Measurements from ENCODE around the gene HDAC7. TPM values are rescaled to one million over a fixed set of nuclear protein-coding genes. Genes with fewer than 3 reads are reported as not detected.

The HDAC7 gene
- total RNA-seq, 4 donors from 2014 or later: 55.9 to 96.5 (median 59.4) TPM

DNA sequence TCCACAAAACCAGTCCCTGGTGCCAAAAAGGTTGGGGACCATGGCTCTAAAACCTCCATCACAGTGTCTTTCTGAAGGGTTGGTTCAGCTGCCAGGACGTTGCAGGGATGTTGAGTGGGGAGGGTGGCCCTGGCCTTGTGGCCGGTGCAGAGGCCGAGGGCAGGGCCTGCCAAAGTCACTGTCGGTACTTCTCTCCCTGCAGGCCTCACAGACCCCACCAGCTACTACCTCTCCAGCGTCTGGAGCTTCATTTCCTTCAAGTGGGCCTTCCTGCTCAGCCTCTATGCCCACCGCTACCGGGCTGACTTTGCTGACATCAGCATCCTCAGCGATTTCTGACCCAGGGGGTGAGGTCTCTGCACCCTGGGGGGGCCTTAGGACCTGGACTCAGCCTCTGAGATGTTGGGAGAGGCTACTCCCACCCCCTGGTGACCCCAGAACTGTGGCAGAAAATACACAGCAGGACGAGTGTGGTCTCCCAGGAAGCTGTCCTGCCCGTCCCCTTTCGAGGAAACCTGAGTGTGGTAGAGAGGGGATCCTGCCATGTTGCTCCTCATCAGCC lies 39.7 kb downstream of the HDAC7 start:
- Histone ChIP-seq H3K36me3 (peaks cover 0 to 51% of the 10 kb centered on the region in 2 donors), H3K4me3 (no peak overlapping the region), H3K9me3 (no peaks in the 10 kb centered on the region), H3K27me3 (no peaks in the 10 kb centered on the region), H3K27ac (peak overlapping the region in 3 of 4 donors; percentile 65 to 80 (median 78)), H3K4me1 (peaks cover 10 to 62% (median 42%) of the 10 kb centered on the region in 3 donors)
- 61% methylated on average over 3 of the region's 11 CpGs; no CpG with 5 or more reads in 1 of the 2 donors for WGBS, 2 donors (ENCODE audit: low coverage in 1 of 2)
- ATAC-seq: no peak
- TF ChIP-seq, protein P1, sequence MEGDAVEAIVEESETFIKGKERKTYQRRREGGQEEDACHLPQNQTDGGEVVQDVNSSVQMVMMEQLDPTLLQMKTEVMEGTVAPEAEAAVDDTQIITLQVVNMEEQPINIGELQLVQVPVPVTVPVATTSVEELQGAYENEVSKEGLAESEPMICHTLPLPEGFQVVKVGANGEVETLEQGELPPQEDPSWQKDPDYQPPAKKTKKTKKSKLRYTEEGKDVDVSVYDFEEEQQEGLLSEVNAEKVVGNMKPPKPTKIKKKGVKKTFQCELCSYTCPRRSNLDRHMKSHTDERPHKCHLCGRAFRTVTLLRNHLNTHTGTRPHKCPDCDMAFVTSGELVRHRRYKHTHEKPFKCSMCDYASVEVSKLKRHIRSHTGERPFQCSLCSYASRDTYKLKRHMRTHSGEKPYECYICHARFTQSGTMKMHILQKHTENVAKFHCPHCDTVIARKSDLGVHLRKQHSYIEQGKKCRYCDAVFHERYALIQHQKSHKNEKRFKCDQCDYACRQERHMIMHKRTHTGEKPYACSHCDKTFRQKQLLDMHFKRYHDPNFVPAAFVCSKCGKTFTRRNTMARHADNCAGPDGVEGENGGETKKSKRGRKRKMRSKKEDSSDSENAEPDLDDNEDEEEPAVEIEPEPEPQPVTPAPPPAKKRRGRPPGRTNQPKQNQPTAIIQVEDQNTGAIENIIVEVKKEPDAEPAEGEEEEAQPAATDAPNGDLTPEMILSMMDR (IDR thresholded peaks at IDR 0.05): no peak
- no peak for TF ChIP-seq EP300 (IDR thresholded peaks at IDR 0.05)
- no peak for TF ChIP-seq POLR2A (IDR thresholded peaks at IDR 0.05)
- no peak for TF ChIP-seq POLR2AphosphoS5 (IDR thresholded peaks at IDR 0.05)

DNA sequence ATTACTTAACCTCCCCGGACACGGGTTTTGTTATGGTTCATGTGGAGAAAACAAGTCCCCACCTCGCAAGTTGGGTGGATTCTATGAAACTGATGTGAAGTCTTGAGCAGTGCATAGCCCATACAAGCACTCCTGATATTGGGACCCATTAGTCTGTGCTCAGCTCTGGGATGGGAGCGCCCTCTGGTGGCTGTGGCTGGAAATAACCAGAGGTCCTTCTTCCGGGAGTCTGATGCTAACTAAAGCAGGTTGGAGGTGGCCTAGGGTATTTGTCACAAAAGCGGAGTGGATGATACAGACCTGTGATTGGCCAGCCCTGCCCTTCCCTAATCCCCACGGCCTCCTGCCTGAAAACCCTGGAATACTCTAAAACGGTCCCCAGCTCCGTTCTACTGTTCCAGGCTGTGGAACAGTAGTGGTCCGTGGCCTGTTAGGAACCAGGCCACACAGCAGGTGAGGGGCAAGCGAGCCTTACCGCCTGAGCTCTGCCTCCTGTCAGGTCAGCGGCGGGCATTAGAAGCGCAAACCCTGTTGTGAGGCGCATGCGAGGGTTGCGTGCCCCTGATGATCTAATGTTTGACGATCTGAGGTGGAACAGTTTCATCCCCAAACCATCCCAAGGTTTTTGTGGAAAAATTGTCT lies 40.3 kb downstream of the HDAC7 start:
- Histone ChIP-seq H3K4me1 (peaks cover 10 to 68% (median 44%) of the 10 kb centered on the region in 3 donors), H3K27me3 (no peaks in the 10 kb centered on the region), H3K36me3 (peaks cover 0 to 45% of the 10 kb centered on the region in 2 donors), H3K9me3 (no peaks in the 10 kb centered on the region), H3K4me3 (no peak overlapping the region), H3K27ac (peak overlapping the region in 3 of 4 donors; percentile 65 to 80 (median 78))
- ATAC-seq: peak; percentile 74
- TF ChIP-seq POLR2A (IDR thresholded peaks at IDR 0.05): peak in 1 of 2 donors; percentile 1
- TF ChIP-seq, protein P1 (IDR thresholded peaks at IDR 0.05): peak in 3 of 4 experiments; percentile 96 to 98 (median 98)
- no peak for TF ChIP-seq POLR2AphosphoS5 (IDR thresholded peaks at IDR 0.05)
- WGBS, 2 donors (ENCODE audit: low coverage in 1 of 2): 3 to 4% methylated on average over 3 to 7 of the region's 19 CpGs

DNA sequence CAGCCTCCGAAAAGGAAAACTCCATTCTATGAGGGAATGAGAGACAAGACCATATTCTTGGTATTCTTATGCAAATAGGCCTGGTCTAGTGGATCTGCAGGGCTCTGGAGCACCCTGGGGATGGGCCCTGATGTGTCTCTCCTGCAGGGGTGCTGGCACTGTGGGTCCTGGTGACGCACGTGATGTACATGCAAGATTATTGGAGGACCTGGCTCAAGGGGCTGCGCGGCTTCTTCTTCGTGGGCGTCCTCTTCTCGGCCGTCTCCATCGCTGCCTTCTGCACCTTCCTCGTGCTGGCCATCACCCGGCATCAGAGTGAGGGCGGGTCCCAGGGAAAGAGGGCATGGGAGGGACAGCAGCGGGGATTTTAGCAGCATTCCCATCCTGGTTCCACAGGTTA lies 40.8 kb downstream of the HDAC7 start:
- no peaks in the 10 kb centered on the region for H3K27me3 ChIP-seq
- peak overlapping the region in 3 of 4 donors; percentile 25 to 80 (median 78) for H3K27ac ChIP-seq
- 36 to 89% methylated on average over 1 to 2 of the region's 14 CpGs for WGBS, 2 donors (ENCODE audit: low coverage in 1 of 2)
- no peak overlapping the region for H3K4me3 ChIP-seq
- H3K36me3 ChIP-seq: peaks cover 0 to 39% of the 10 kb centered on the region in 2 donors
- H3K4me1 ChIP-seq: peaks cover 10 to 73% (median 49%) of the 10 kb centered on the region in 3 donors
- no peaks in the 10 kb centered on the region for H3K9me3 ChIP-seq
- TF ChIP-seq POLR2A (IDR thresholded peaks at IDR 0.05) (peak in 1 of 2 donors; percentile 14), EP300 (IDR thresholded peaks at IDR 0.05) (no peak)
- peak; percentile 2 for ATAC-seq

DNA sequence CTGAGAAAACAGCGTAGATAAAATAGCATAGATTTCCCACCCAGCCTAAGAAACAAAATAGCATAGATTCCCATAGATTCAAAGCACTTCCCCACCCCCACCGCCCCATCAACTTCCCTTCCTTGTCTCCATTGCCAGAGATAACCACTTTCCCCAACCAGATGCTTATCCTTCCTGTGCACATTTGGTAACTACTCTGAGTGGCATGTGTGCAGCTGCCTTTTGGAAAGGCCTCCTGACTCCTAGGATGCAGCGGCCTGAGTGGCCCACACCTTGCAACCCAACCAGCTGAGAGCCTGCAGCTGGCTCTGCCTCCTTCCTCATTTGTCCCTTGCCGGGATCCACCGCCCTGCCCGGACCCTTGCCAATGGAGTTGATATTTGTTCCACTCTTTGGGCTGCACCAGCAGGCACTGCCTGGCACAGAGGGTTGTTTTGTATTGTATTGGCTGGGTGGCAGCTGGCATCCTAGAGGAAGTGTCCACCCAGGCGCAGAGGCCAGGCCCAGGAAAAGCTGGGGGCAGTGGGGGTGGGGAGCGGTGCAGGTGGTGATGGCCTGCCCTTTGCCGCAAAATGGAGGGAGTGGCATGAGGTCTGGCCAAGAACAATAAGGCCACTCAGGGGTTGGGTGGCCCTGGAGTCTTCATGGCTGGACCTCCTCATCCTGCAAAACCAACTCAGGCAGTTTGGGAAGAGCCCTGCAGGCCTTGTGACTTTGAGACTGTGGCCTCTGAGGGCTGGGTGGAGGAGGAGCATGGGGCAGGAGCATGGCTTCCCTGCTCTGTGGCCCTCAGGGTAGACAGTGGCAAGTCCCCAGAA lies 41.8 kb downstream of the HDAC7 start:
- H3K27ac ChIP-seq: peak overlapping the region; percentile 24 to 81 (median 79)
- no peaks in the 10 kb centered on the region for H3K27me3 ChIP-seq
- TF ChIP-seq POLR2AphosphoS5 (IDR thresholded peaks at IDR 0.05) (peak; percentile 7), POLR2A (IDR thresholded peaks at IDR 0.05) (no peak)
- no peaks in the 10 kb centered on the region for H3K9me3 ChIP-seq
- no peak overlapping the region for H3K4me3 ChIP-seq
- ATAC-seq: peak; percentile 4
- H3K4me1 ChIP-seq: peaks cover 10 to 69% (median 51%) of the 10 kb centered on the region in 3 donors
- peaks cover 0 to 30% of the 10 kb centered on the region in 2 donors for H3K36me3 ChIP-seq
- 65 to 69% methylated on average over 2 of the region's 9 CpGs for WGBS, 2 donors (ENCODE audit: low coverage in 1 of 2)

DNA sequence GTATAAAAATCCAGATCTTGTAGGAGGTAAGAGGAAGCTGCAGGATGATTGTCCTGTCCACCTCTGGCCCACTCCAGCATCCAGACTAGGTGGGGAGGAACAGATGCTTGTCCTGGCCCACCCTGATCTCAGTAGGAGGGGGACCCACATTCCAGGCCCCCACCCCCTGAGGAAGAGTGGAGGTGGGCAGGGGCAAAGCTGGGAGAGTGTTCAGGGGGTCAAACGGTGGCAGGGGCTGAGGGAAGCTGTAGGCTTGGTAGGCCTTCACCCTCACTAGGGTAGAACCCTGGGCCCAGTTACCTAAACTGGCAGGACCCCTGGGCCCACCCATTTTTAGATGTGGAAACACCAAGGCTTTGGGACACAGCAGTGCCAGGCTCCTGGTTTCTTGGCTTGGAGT lies 42.6 kb downstream of the HDAC7 start:
- no CpG with 5 or more reads among the region's 1 CpG for WGBS, 2 donors (ENCODE audit: low coverage in 1 of 2)
- no peaks in the 10 kb centered on the region for H3K9me3 ChIP-seq
- H3K27ac ChIP-seq: peak overlapping the region; percentile 24 to 81 (median 79)
- no peak for ATAC-seq
- H3K4me3 ChIP-seq: no peak overlapping the region
- H3K36me3 ChIP-seq: peaks cover 0 to 22% of the 10 kb centered on the region in 2 donors
- no peak for TF ChIP-seq POLR2A (IDR thresholded peaks at IDR 0.05)
- TF ChIP-seq EP300 (IDR thresholded peaks at IDR 0.05): no peak
- no peak for TF ChIP-seq POLR2AphosphoS5 (IDR thresholded peaks at IDR 0.05)
- TF ChIP-seq, protein P1 (IDR thresholded peaks at IDR 0.05): no peak
- H3K4me1 ChIP-seq: peaks cover 10 to 76% (median 51%) of the 10 kb centered on the region in 3 donors
- no peaks in the 10 kb centered on the region for H3K27me3 ChIP-seq
